Measurements from ENCODE around the gene PTPN3. TPM values are rescaled to one million over a fixed set of nuclear protein-coding genes. Genes with fewer than 3 reads are reported as not detected.

Gene PTPN3
- polyA plus RNA-seq, 1 of the 3 experiments (the other 2 are of a cell fraction), result 7.5 TPM

DNA sequence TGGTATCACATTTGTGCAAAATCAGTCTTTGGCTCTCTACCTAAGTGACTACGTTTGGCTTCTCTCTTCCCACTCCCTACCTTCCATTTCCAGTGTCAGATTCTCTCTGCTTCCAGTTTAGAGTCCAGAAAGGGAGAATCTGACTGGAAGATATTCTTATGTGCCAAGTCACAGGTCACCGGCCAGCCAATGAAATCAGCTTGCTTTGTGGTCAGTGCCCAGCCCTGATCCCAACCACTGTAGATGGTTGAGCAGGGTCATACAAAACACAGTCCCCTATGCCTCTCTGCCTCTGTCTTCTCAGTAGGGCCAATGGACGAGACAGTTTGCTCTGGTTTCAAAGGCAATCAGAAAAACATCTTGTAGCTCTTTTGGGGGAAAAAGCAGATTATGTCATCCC is 161.7 kb downstream of the PTPN3 start:
- POLR2A ChIA-PET, result no interaction called here

More for the DNA sequence above, 161.7 kb downstream of the PTPN3 start:
- no peak overlapping the region for H3K4me2 ChIP-seq
- no peak overlapping the region for H3K27ac ChIP-seq (ENCODE audit: low read depth in 2 of 2, low read length in 1 of 2)
- TF ChIP-seq MEF2A (IDR thresholded peaks at IDR 0.05; ENCODE audit: borderline replicate concordance, low read depth) (no peak), RAD21 (IDR thresholded peaks at IDR 0.05; ENCODE audit: low read length) (no peak), YY1 (IDR thresholded peaks at IDR 0.05; ENCODE audit: low read depth) (no peak), RXRA (IDR thresholded peaks at IDR 0.05; ENCODE audit: borderline replicate concordance, low read depth) (no peak), FOSL2 (IDR thresholded peaks at IDR 0.05; ENCODE audit: borderline replicate concordance, low read depth) (no peak), FOXM1 (IDR thresholded peaks at IDR 0.05; ENCODE audit: low read depth) (no peak), TCF12 (IDR thresholded peaks at IDR 0.05) (no peak), FOXJ3 (CRISPR knock-in tag; IDR thresholded peaks at IDR 0.05) (no peak), EP300 (IDR thresholded peaks at IDR 0.05; ENCODE audit: borderline replicate concordance in 1 of 2, low read depth in 1 of 2, low read length in 1 of 2) (no peak), NRF1 (IDR thresholded peaks at IDR 0.05; ENCODE audit: low read depth, low read length) (no peak), SMC3 (IDR thresholded peaks at IDR 0.05; ENCODE audit: low read depth, low read length) (no peak), SIN3A (IDR thresholded peaks at IDR 0.05; ENCODE audit: borderline replicate concordance, low read depth, low read length) (no peak), JUND (IDR thresholded peaks at IDR 0.05) (no peak)
- TF ChIP-seq, protein P1, sequence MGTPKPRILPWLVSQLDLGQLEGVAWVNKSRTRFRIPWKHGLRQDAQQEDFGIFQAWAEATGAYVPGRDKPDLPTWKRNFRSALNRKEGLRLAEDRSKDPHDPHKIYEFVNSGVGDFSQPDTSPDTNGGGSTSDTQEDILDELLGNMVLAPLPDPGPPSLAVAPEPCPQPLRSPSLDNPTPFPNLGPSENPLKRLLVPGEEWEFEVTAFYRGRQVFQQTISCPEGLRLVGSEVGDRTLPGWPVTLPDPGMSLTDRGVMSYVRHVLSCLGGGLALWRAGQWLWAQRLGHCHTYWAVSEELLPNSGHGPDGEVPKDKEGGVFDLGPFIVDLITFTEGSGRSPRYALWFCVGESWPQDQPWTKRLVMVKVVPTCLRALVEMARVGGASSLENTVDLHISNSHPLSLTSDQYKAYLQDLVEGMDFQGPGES (IDR thresholded peaks at IDR 0.05; ENCODE audit: low read depth, low read length), result no peak
- TF ChIP-seq, protein P2, sequence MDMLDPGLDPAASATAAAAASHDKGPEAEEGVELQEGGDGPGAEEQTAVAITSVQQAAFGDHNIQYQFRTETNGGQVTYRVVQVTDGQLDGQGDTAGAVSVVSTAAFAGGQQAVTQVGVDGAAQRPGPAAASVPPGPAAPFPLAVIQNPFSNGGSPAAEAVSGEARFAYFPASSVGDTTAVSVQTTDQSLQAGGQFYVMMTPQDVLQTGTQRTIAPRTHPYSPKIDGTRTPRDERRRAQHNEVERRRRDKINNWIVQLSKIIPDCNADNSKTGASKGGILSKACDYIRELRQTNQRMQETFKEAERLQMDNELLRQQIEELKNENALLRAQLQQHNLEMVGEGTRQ (IDR thresholded peaks at IDR 0.05; ENCODE audit: borderline replicate concordance, low read depth, low read length), result no peak
- TF ChIP-seq, protein P3, sequence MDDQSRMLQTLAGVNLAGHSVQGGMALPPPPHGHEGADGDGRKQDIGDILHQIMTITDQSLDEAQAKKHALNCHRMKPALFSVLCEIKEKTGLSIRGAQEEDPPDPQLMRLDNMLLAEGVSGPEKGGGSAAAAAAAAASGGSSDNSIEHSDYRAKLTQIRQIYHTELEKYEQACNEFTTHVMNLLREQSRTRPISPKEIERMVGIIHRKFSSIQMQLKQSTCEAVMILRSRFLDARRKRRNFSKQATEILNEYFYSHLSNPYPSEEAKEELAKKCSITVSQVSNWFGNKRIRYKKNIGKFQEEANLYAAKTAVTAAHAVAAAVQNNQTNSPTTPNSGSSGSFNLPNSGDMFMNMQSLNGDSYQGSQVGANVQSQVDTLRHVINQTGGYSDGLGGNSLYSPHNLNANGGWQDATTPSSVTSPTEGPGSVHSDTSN (IDR thresholded peaks at IDR 0.05), result no peak
- TF ChIP-seq, protein P4, sequence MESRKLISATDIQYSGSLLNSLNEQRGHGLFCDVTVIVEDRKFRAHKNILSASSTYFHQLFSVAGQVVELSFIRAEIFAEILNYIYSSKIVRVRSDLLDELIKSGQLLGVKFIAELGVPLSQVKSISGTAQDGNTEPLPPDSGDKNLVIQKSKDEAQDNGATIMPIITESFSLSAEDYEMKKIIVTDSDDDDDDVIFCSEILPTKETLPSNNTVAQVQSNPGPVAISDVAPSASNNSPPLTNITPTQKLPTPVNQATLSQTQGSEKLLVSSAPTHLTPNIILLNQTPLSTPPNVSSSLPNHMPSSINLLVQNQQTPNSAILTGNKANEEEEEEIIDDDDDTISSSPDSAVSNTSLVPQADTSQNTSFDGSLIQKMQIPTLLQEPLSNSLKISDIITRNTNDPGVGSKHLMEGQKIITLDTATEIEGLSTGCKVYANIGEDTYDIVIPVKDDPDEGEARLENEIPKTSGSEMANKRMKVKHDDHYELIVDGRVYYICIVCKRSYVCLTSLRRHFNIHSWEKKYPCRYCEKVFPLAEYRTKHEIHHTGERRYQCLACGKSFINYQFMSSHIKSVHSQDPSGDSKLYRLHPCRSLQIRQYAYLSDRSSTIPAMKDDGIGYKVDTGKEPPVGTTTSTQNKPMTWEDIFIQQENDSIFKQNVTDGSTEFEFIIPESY (IDR thresholded peaks at IDR 0.05; ENCODE audit: borderline replicate concordance, low read depth), result no peak
- H3K36me3 ChIP-seq (replicated peaks in 1 of 2; ENCODE audit: control insufficient read depth in 1 of 2, insufficient read depth in 2 of 2, low read length in 1 of 2), result no peaks in the 10 kb centered on the region
- H3K4me3 ChIP-seq (ENCODE audit: low read depth in 2 of 2, low read length in 1 of 2), result no peak overlapping the region
- no peaks in the 10 kb centered on the region for H3K9me2 ChIP-seq
- H3K9ac ChIP-seq, result no peak overlapping the region
- CTCF ChIA-PET, result interaction anchor here (0.6 to 1.4 kb wide), 3 partner anchors 75 to 185 kb away, joined by 3 to 7 read pairs (median 3); no protein-coding TSS in a partner anchor
- no peaks in the 10 kb centered on the region for H3K79me2 ChIP-seq (ENCODE audit: insufficient read depth)
- H4K20me1 ChIP-seq (ENCODE audit: insufficient read depth), result no peaks in the 10 kb centered on the region
- peaks cover 10% of the 10 kb centered on the region; the same call in 1 of the 2 replicates for H3K27me3 ChIP-seq (ENCODE audit: insufficient read depth)
- H3K9me3 ChIP-seq, result no peaks in the 10 kb centered on the region
- H3F3A ChIP-seq (replicated peaks; ENCODE audit: insufficient read depth), result no peaks in the 10 kb centered on the region
- peaks cover 0 to 4% of the 10 kb centered on the region in 2 experiments; a peak in 1 of 4 replicates for H3K4me1 ChIP-seq (ENCODE audit: control insufficient read depth in 1 of 2, insufficient read depth in 2 of 2, low read depth in 1 of 2, low read length in 1 of 2)
- 48% methylated on average over 3 of the region's 3 CpGs for WGBS (ENCODE audit: low lambda C conversion rate)
- no peak for DNase-seq
- H2AFZ ChIP-seq (ENCODE audit: low read depth), result no peak overlapping the region
